OCI-LY3 (cell line): ENCODE measurements around the gene VEZT.

Experiments
- CTCF ChIP-seq: fragments of 200-600, 300-600 bp; sonication (generic); IDR thresholded peaks from 2 replicates; pipeline ENCODE4 v1.5.1; 2014; ENCODE audit warnings: antibody characterized with exemption, low read length, low read depth
- EZH2phosphoT487 ChIP-seq: fragments of 200-600 bp; shearing (Covaris generic); IDR thresholded peaks from 2 replicates; pipeline ENCODE4 v1.6.1; 2018; ENCODE audit warnings: antibody characterized with exemption, mixed run types, low read depth

GRCh38 chr12:95323212-95323611 lies 105.6 kb downstream of the VEZT start:
- TF ChIP-seq CTCF (no peak), EZH2phosphoT487 (no peak)
